Keratinocyte (primary cell): Measurements from ENCODE around the gene NRSN2. TPM values are rescaled to one million over a fixed set of nuclear protein-coding genes. Genes with fewer than 3 reads are reported as not detected.
"Not testable (repeated sequence)": the region's sequence is repeated elsewhere in the genome, so short reads cannot be mapped to it uniquely, and the experiment has no call there.

Source experiments
- DNase-seq: peaks from one replicate; pipeline ENCODE4 v3.0.0-alpha.2; 2011; ENCODE audit warnings: low read depth, missing footprints, low spot score
- FAIRE-seq: peaks from 2 replicates; lab custom pipeline; 2011; peaks lifted over from hg19 to GRCh38; lab: Jason Lieb, UNC
- H2AFZ ChIP-seq: 2 replicates; pipeline ENCODE4 v1.6.0; 2012; ENCODE audit warnings: low read length, control low read depth, inconsistent platforms; ENCODE audit not compliant: control insufficient read depth
- H3K27ac ChIP-seq: 2 replicates; pipeline ENCODE4 v1.5.1; 2011; ENCODE audit warnings: low read length; ENCODE audit not compliant: control insufficient read depth, insufficient read depth
- H3K27me3 ChIP-seq: 3 replicates; pipeline ENCODE4 v1.6.0; 2011; ENCODE audit warnings: low read length; ENCODE audit not compliant: control insufficient read depth, insufficient read depth; ENCODE audit errors: extremely low read depth
- H3K36me3 ChIP-seq, 2 experiments: 2 replicates in 1 of 2; 3 replicates in 1 of 2; pipeline ENCODE4 v1.5.1; 2011; ENCODE audit warnings: low read length in 2 of 2, mild to moderate bottlenecking in 1 of 2; ENCODE audit not compliant: control insufficient read depth in 2 of 2, insufficient read depth in 2 of 2; ENCODE audit errors: extremely low read depth in 1 of 2
- H3K4me1 ChIP-seq: 3 replicates; pipeline ENCODE4 v1.5.1; 2011; ENCODE audit warnings: low read length; ENCODE audit not compliant: control insufficient read depth, insufficient read depth; ENCODE audit errors: extremely low read depth
- H3K4me2 ChIP-seq: 3 replicates; pipeline ENCODE4 v1.6.0; 2011; ENCODE audit warnings: low read depth, low read length; ENCODE audit not compliant: control insufficient read depth, insufficient read depth; ENCODE audit errors: extremely low read depth
- H3K4me3 ChIP-seq, 3 experiments: fragments of 200-600 bp in 1 of 3; sonication (generic) in 1 of 3; 2 replicates in 2 of 3; 3 replicates in 1 of 3; pipeline ENCODE4 v1.5.1; 2011 to 2016; ENCODE audit warnings: low read length in 3 of 3, mild to moderate bottlenecking in 3 of 3, control low read depth in 2 of 3, inconsistent platforms in 1 of 3, low read depth in 1 of 3, mixed read lengths in 1 of 3, mixed run types in 1 of 3, moderate library complexity in 1 of 3; ENCODE audit not compliant: control insufficient read depth in 2 of 3, insufficient read depth in 2 of 3; ENCODE audit errors: extremely low read depth in 1 of 3
- H3K79me2 ChIP-seq: 2 replicates; pipeline ENCODE4 v1.6.0; 2012; ENCODE audit warnings: low read length; ENCODE audit not compliant: control insufficient read depth, insufficient read depth
- H3K9ac ChIP-seq: 3 replicates; pipeline ENCODE4 v1.6.0; 2011; ENCODE audit warnings: low read length; ENCODE audit not compliant: control insufficient read depth, insufficient read depth; ENCODE audit errors: extremely low read depth
- H3K9me1 ChIP-seq: 3 replicates; pipeline ENCODE4 v1.6.0; 2011; ENCODE audit warnings: low read length; ENCODE audit not compliant: control insufficient read depth, insufficient read depth; ENCODE audit errors: extremely low read depth
- H3K9me3 ChIP-seq: 2 replicates; pipeline ENCODE4 v1.5.1; 2012; ENCODE audit warnings: low read depth, low read length; ENCODE audit not compliant: control insufficient read depth
- H4K20me1 ChIP-seq: 3 replicates; pipeline ENCODE4 v1.6.0; 2011; ENCODE audit warnings: low read length; ENCODE audit not compliant: control insufficient read depth, insufficient read depth; ENCODE audit errors: extremely low read depth
- EZH2 ChIP-seq: IDR thresholded peaks from one replicate; pipeline ENCODE4 v1.6.1; 2012; ENCODE audit warnings: inconsistent platforms, mild to moderate bottlenecking, low read length, moderate library complexity
- dilution Hi-C: fragments of 300-500 bp; cut with MboI; formaldehyde crosslinking; loops from one replicate; pipeline ENCODE4 v1.7.0; 2020; ENCODE audit warnings: low sequenced_read_pairs; ENCODE audit not compliant: extremely low pct_ligation_motif_present
- polyA plus RNA-seq, 5 experiments: library from polyadenylated mRNA; depleted of rRNA in 3 of 5; stranded (reverse) in 3 of 5; stranded (forward) in 1 of 5; unstranded in 1 of 5; fragments of >200 nt; gene quantifications; 1 replicate in 1 of 5; 2 replicates in 3 of 5; 3 replicates in 1 of 5; pipeline versions ENCODE4 v1.2.1 to v1.2.3, GENCODE V29; 2011 to 2012; ENCODE audit warnings: missing spikeins in 2 of 5, low read depth in 1 of 5, low replicate concordance in 1 of 5
- TF ChIP-seq, protein P1 (sequence below), 3 experiments: IDR thresholded peaks in 1 of 3; conservative IDR thresholded peaks in 1 of 3; optimal IDR thresholded peaks in 1 of 3; 2 replicates in 2 of 3; 3 replicates in 1 of 3; pipeline versions ENCODE3 to v1.5.1; 2011; ENCODE audit warnings: low read length in 3 of 3, mild to moderate bottlenecking in 3 of 3, moderate library complexity in 2 of 3, control low read depth in 1 of 3, inconsistent platforms in 1 of 3; ENCODE audit not compliant: insufficient read depth in 2 of 3; ENCODE audit errors: extremely low read depth in 1 of 3

Gene NRSN2
- polyA plus RNA-seq, 1 donor (not counting 4 experiments of a cell fraction or from before 2014, with no cell fraction given): 10.4 TPM

DNA sequence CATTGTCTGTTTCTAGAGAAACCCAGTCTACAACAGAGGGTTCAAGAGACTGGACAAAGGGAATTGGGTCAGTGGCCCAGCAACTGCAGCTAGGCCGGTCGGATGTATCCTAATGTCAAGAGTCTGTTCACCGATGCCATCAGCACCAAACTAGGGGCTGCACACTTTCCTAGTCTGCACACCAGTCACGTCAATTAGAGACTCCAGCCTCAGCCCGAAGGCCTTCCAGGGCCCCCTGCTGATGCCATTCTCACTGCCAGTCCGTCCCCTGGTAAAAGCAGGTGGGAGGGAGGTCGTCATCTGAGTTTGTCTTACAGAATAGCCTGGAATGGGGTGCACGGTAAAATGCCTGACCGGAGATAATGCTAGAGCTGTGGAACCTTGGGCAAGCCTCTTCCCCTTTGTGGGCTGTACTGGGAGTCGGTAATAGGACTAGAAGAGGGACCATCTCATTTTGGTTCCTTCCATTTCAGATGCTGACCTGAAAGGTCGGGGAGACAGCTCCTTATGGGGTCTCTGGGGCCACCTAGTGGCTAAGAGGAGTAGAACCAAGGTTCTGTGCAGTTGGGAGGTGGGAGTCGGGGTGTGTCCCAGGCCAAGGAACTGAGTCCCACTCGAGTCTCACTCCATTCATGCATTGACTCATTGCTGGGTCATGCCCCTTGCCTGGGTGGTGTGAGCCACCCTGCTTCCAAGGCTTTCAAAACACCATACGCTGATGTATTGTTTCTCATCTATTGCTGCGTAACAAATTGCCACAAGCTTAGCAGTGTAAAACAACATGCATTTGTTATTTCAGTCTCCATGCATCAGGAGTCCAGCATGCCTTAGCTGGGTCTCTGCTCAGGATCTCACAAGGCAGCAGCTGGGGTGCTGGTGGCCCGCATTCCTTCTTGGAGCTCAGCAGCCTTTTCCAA, 16.4 kb upstream of the NRSN2 start:
- Histone ChIP-seq H2AFZ (no peak overlapping the region), H3K79me2 (no peaks in the 10 kb centered on the region), H3K4me2 (no peak overlapping the region), H3K27me3 (no peaks in the 10 kb centered on the region), H4K20me1 (peaks cover 3% of the 10 kb centered on the region), H3K9me1 (no peaks in the 10 kb centered on the region), H3K9ac (no peak overlapping the region), H3K4me1 (peaks cover 7% of the 10 kb centered on the region), H3K9me3 (no peaks in the 10 kb centered on the region), H3K4me3 (no peak overlapping the region), H3K36me3 (peaks cover 0 to 2% of the 10 kb centered on the region in 2 experiments), H3K27ac (no peak overlapping the region)
- TF ChIP-seq, protein P1, sequence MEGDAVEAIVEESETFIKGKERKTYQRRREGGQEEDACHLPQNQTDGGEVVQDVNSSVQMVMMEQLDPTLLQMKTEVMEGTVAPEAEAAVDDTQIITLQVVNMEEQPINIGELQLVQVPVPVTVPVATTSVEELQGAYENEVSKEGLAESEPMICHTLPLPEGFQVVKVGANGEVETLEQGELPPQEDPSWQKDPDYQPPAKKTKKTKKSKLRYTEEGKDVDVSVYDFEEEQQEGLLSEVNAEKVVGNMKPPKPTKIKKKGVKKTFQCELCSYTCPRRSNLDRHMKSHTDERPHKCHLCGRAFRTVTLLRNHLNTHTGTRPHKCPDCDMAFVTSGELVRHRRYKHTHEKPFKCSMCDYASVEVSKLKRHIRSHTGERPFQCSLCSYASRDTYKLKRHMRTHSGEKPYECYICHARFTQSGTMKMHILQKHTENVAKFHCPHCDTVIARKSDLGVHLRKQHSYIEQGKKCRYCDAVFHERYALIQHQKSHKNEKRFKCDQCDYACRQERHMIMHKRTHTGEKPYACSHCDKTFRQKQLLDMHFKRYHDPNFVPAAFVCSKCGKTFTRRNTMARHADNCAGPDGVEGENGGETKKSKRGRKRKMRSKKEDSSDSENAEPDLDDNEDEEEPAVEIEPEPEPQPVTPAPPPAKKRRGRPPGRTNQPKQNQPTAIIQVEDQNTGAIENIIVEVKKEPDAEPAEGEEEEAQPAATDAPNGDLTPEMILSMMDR (optimal IDR thresholded peaks at IDR 0.05 in 1 of 3, IDR thresholded peaks at IDR 0.05 in 1 of 3, conservative IDR thresholded peaks at IDR 0.05 in 1 of 3; ENCODE audit: extremely low read depth in 1 of 3, insufficient read depth in 2 of 3, low read length in 3 of 3): peak; percentile 84 to 95 (median 84)
- no peak for TF ChIP-seq EZH2
- peak; percentile 77 for FAIRE-seq
- dilution Hi-C loops: no loop called here
- peak; percentile 41 for DNase-seq

DNA sequence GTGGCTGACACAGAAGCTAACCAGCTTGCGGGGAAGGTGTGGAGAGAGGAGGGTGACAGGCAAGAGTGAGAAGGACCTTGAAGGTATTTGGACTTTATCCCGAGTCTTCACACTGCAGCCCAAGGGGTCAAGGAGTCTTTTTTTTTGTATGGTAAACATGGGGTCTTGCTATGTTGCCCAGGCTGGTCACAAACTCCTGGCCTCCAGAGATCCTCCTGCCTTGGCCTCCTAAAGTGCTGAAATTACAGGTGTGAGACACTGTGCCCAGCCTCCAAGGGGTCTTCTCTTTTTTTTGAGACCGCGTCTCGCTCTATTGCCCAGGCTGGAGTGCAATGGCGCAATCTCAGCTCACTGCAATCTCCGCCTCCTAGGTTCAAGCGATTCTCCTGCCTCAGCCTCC, 12.3 kb upstream of the NRSN2 start:
- no peak overlapping the region for H3K9ac ChIP-seq
- H3K4me3 ChIP-seq: no peak overlapping the region
- peaks cover 3% of the 10 kb centered on the region for H4K20me1 ChIP-seq
- no peak for FAIRE-seq
- DNase-seq: no peak
- no peaks in the 10 kb centered on the region for H3K9me3 ChIP-seq
- no peaks in the 10 kb centered on the region for H3K79me2 ChIP-seq
- H3K27ac ChIP-seq: no peak overlapping the region
- H3K4me1 ChIP-seq: no peaks in the 10 kb centered on the region
- no peaks in the 10 kb centered on the region for H3K27me3 ChIP-seq
- no peaks in the 10 kb centered on the region for H3K36me3 ChIP-seq
- no peak overlapping the region for H3K4me2 ChIP-seq
- TF ChIP-seq EZH2: no peak
- TF ChIP-seq, protein P1 (optimal IDR thresholded peaks at IDR 0.05 in 1 of 3, IDR thresholded peaks at IDR 0.05 in 1 of 3, conservative IDR thresholded peaks at IDR 0.05 in 1 of 3; ENCODE audit: extremely low read depth in 1 of 3, insufficient read depth in 2 of 3, low read length in 3 of 3): no peak
- dilution Hi-C loops: no loop called here
- H2AFZ ChIP-seq: no peak overlapping the region
- H3K9me1 ChIP-seq: no peaks in the 10 kb centered on the region

DNA sequence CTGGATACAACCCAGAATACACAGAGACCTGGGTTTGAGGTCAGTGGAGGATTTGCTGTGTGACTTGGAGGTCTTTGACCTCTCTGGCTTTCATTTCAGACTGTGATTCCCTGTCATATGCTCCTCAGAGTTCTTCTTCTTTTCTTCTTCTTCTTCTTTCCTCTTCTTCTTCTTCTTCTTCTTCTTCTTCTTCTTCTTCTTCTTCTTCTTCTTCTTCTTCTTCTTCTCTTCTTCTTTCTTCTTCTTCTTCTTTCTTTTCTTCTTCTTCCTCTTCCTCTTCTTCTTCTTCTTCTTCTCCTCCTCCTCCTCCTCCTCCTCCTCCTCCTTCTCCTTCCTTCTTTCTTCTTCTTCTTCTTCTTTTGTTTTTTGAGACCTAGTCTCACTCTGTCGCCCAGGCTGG, 10.9 kb upstream of the NRSN2 start:
- H3K27ac ChIP-seq, DNase-seq, H3K36me3 ChIP-seq, H4K20me1 ChIP-seq, H3K9me3 ChIP-seq, H3K27me3 ChIP-seq, dilution Hi-C loops, H3K4me3 ChIP-seq, H3K9me1 ChIP-seq, H3K9ac ChIP-seq, FAIRE-seq, H2AFZ ChIP-seq, H3K4me2 ChIP-seq, H3K79me2 ChIP-seq, H3K4me1 ChIP-seq: not testable (repeated sequence)
